Heart left ventricle (tissue), 16 donors: Measurements from ENCODE around the gene SSBP4. TPM values are rescaled to one million over a fixed set of nuclear protein-coding genes. Genes with fewer than 3 reads are reported as not detected.

Experiments used
- ATAC-seq, 4 donors: fragments of 200-7000 bp; cut with Tn5 transposase; one replicate each; pipeline ENCODE4 v1.9.1; 2020 to 2022; ENCODE audit warnings: moderate library complexity in 4 of 4, mild to moderate bottlenecking in 3 of 4, moderate number of reproducible peaks in 1 of 4
- DNase-seq, 5 donors: peaks; one replicate each; pipeline ENCODE4 v3.0.0-alpha.2; 2020
- H3K27ac ChIP-seq, 12 donors: fragments of 200-600 bp; sonication (generic) in 4 of 12; one replicate each; pipeline versions ENCODE4 v1.5.0 to v1.8.0; 2016 to 2022; ENCODE audit warnings: mild to moderate bottlenecking in 2 of 12
- H3K27me3 ChIP-seq, 9 donors: fragments of 200-600 bp; sonication (generic) in 2 of 9; one replicate each; pipeline versions ENCODE4 v1.5.1 to v1.8.0; 2016 to 2022; ENCODE audit warnings: mild to moderate bottlenecking in 3 of 9
- H3K36me3 ChIP-seq, 9 donors: fragments of 200-600 bp; sonication (generic) in 2 of 9; one replicate each; pipeline versions ENCODE4 v1.5.0 to v1.8.0; 2018 to 2022; ENCODE audit warnings: mild to moderate bottlenecking in 2 of 9
- H3K4me1 ChIP-seq, 12 donors: fragments of 200-600 bp; sonication (generic) in 4 of 12; one replicate each; pipeline versions ENCODE4 v1.5.0 to v1.8.0; 2016 to 2022; ENCODE audit warnings: mild to moderate bottlenecking in 3 of 12
- H3K4me3 ChIP-seq, 12 donors: fragments of 200-600 bp; sonication (generic) in 4 of 12; one replicate each; pipeline versions ENCODE4 v1.5.0 to v1.8.0; 2017 to 2022; ENCODE audit warnings: mild to moderate bottlenecking in 9 of 12, moderate library complexity in 4 of 12
- H3K9me3 ChIP-seq, 12 donors: fragments of 200-600 bp; sonication (generic) in 4 of 12; one replicate each; pipeline versions ENCODE4 v1.5.0 to v1.8.0; 2016 to 2022; ENCODE audit warnings: mild to moderate bottlenecking in 1 of 12
- POLR2A ChIP-seq, 2 donors: fragments of 450-650 bp; IDR thresholded peaks; one replicate each; pipeline ENCODE4 v1.6.1; 2017; ENCODE audit warnings: antibody characterized with exemption in 2 of 2, mild to moderate bottlenecking in 2 of 2, moderate library complexity in 2 of 2
- WGBS, 4 donors: extraction: QIAGEN DNeasy Blood & Tissue Kit in 2 of 4; methylation state at CpG; one replicate each; pipeline versions ENCODE4 v1.1.5 to v1.1.7; 2013 to 2018; 5-methylcytosine and 5-hydroxymethylcytosine counted together
- intact Hi-C, 10 donors: fragments of 100-400 bp; cut with DNase I; formaldehyde crosslinking; loops; one replicate each; pipeline versions ENCODE4 v1.11.1 to v1.14.2; 2022
- polyA plus RNA-seq, 2 donors: library from polyadenylated mRNA; stranded (reverse); fragments of 200-250 nt; gene quantifications; one replicate each; pipeline ENCODE4 v1.2.3, GENCODE V29; 2013
- total RNA-seq, 9 donors: library from RNA; depleted of rRNA in 2 of 9; stranded (reverse); fragments of >200 nt in 2 of 9; fragmentation: NEBNext Ultra II Directional in 3 of 9; extraction: Animal tissue kit (Norgen Biotek cat#: 25700) in 3 of 9; gene quantifications; one replicate each; pipeline versions ENCODE4 v1.1.0 to v1.2.4, GENCODE V29; 2016 to 2023
- TF ChIP-seq, protein P1 (sequence below), 12 donors: fragments of 200-600 bp; sonication (generic) in 4 of 12; IDR thresholded peaks; one replicate each; pipeline versions ENCODE4 v1.5.0 to v1.8.0; 2018 to 2022; ENCODE audit warnings: antibody characterized with exemption in 12 of 12, mild to moderate bottlenecking in 5 of 12
- donor health status: ischemic (EF 13 %, LVEDD 7.1; RV severe dilation, severe dysfunction).
- donor health status: healthy with polysubstance abuse.
- donor health status: DM: no; HTN: yes; CAD: no.
- donor health status: DM: no; HTN: no; CAD: no.
- donor health status: ischemic (EF 25% LVEDD 6.9; RV normal size, moderate dysfunction).
- donor health status: ischemic (EF 25% LVEDD 5.7; RV mildly dilated, moderate dysfunction).
- donor health status: healthy.
- donor health status: DM: yes; HTN: yes; CAD: no.
- donor health status: ischemic (EF 35%, LVEDD 5.7; RV mildly dilated, moderate dysfunction).
- donor health status: nonischemic (EF 11% LVEDD 7.7; RV severe dilation, severe dysfunction).
- donor health status: DM: yes; HTN: yes; CAD: no.
- donor health status: PGD.
- donor health status: ischemic (EF 29% LVEDD 5.4; RV normal size, mild dysfunction).
- donor health status: nonischemic (EF 23%, LVEDD 6.1; RV moderate dilation, normal function).

SSBP4 gene
- total and polyA plus RNA-seq, 11 donors = 23.5 to 89.8 (median 29.4) TPM

DNA sequence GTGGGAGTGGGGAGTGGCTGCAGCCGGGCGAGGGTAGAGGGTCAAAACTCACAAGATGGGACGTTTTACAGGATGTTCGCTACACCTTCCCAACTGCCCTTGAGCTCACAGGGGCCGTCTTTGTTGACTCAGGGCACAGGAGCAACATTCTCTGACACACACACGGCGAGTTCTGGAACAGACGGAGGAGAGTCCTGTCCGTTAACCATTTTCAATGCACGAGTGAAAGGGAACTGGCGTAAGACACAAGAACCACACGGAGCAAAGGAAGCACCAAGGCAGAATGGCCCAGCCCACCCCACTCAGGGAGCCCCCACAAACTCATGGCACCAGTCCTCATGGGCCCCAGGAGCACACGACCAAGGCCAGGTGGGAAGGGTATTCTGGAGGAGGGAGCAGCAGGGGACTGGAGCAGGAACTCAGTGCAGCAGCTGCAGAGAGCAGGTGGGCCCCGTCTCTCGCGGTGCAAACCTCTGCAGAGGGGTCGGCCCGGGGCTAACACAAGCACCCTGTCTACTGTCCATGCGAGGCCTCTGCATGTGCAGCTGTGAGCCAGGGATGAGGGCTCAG, 56.6 kb downstream of the SSBP4 start:
- no peaks in the 10 kb centered on the region for H3K9me3 ChIP-seq
- H3K27me3 ChIP-seq = no peaks in the 10 kb centered on the region
- peaks cover 12 to 80% (median 52%) of the 10 kb centered on the region in 12 donors for H3K4me1 ChIP-seq
- 79 to 89% (median 84%) methylated on average over 18 to 19 of the region's 19 CpGs for WGBS, 4 donors
- H3K4me3 ChIP-seq = no peak overlapping the region
- peaks cover 0 to 22% (median 8%) of the 10 kb centered on the region in 9 donors for H3K36me3 ChIP-seq
- no peak for ATAC-seq
- peak in 1 of 5 donors; percentile 51 for DNase-seq
- peak overlapping the region in 2 of 12 donors; percentile 88 to 98 for H3K27ac ChIP-seq
- intact Hi-C loops = loop anchor here in 1 of 10 donors (10.0 kb wide), 1 partner anchor 369 kb away; no protein-coding TSS in a partner anchor
- TF ChIP-seq, protein P1, sequence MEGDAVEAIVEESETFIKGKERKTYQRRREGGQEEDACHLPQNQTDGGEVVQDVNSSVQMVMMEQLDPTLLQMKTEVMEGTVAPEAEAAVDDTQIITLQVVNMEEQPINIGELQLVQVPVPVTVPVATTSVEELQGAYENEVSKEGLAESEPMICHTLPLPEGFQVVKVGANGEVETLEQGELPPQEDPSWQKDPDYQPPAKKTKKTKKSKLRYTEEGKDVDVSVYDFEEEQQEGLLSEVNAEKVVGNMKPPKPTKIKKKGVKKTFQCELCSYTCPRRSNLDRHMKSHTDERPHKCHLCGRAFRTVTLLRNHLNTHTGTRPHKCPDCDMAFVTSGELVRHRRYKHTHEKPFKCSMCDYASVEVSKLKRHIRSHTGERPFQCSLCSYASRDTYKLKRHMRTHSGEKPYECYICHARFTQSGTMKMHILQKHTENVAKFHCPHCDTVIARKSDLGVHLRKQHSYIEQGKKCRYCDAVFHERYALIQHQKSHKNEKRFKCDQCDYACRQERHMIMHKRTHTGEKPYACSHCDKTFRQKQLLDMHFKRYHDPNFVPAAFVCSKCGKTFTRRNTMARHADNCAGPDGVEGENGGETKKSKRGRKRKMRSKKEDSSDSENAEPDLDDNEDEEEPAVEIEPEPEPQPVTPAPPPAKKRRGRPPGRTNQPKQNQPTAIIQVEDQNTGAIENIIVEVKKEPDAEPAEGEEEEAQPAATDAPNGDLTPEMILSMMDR (IDR thresholded peaks at IDR 0.05) = no peak
- TF ChIP-seq POLR2A (IDR thresholded peaks at IDR 0.05) = no peak

DNA sequence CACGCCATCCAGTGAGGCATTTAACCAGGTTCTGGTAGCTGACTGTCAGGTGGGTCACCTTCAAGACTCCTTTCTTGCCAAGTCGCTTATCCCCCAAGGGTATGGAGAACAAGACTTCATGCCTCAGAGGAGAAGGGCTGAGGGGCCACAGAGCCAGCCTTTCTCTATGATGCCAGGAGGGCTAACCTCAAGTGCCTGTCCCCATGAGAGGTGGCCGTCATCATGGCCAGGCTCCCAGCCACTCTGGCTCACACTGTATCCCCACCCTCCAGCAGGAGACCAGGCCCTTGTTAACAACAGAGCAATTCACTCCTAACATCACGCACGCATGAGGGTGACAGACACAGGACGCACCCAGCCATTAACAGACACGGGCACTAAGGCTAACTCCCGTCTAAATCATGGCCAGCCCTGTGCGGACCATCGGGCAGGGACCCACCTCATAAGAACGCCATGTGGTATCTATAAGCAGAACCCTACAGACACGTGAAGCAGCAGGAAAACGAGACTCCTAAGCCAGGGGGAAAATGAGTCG, 57.4 kb downstream of the SSBP4 start:
- peak in 1 of 5 donors; percentile 31 for DNase-seq
- H3K27ac ChIP-seq = peak overlapping the region in 6 of 12 donors; percentile 7 to 98 (median 84)
- peaks cover 0 to 14% (median 4%) of the 10 kb centered on the region in 9 donors for H3K36me3 ChIP-seq
- no peak overlapping the region for H3K4me3 ChIP-seq
- no peaks in the 10 kb centered on the region for H3K9me3 ChIP-seq
- intact Hi-C loops = loop anchor here in 1 of 10 donors (10.0 kb wide), 1 partner anchor 368 kb away; no protein-coding TSS in a partner anchor
- ATAC-seq = no peak
- peaks cover 12 to 87% (median 53%) of the 10 kb centered on the region in 12 donors for H3K4me1 ChIP-seq
- H3K27me3 ChIP-seq = no peaks in the 10 kb centered on the region
- 89 to 93% (median 89%) methylated on average over 11 to 14 of the region's 14 CpGs for WGBS, 4 donors
- no peak for TF ChIP-seq POLR2A (IDR thresholded peaks at IDR 0.05)
- TF ChIP-seq, protein P1 (IDR thresholded peaks at IDR 0.05) = no peak

DNA sequence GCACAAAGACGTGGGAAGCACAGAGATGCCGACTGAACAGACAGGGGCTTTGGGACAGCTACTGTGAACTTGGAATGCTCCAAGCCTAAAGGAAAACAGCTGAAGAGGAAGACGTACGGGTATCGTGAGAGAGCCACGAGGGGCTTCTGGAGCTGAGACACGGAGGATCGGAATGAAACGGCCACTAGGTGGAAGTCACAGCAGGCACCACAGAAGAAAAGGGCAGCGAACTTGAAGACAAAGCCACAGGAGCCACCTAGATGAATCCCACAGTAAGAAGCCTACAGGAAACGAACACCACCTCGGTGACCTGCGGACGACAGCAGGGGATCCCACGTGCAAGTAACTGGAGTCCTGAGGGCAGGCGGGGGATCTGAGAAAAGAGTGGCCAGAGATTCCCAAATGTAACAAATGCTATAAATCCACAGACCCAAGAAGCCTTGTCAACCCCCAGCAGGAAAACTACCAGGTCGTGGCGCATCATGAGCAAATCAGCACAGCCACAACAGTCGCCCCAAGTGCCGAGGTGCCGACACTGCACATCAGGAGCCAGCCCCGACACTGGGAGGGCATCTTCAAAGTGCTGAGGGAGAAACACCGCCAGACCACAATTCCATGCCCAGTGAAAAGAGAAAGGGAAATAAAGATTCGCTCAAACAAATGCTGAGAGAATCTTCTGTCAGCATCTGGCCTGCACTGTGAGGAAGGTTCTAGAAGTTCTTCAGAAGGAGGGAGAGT, 58.0 kb downstream of the SSBP4 start:
- Histone ChIP-seq H3K36me3 (peaks cover 0 to 8% (median under 1%) of the 10 kb centered on the region in 9 donors), H3K9me3 (no peaks in the 10 kb centered on the region), H3K4me1 (peaks cover 12 to 92% (median 53%) of the 10 kb centered on the region in 12 donors), H3K27me3 (no peaks in the 10 kb centered on the region), H3K4me3 (no peak overlapping the region), H3K27ac (peak overlapping the region in 7 of 12 donors; percentile 7 to 98 (median 82))
- DNase-seq (peak in 1 of 5 donors; percentile 67), ATAC-seq (no peak)
- no peak for TF ChIP-seq POLR2A (IDR thresholded peaks at IDR 0.05)
- TF ChIP-seq, protein P1 (IDR thresholded peaks at IDR 0.05) = peak in 2 of 12 donors; percentile 7 to 15
- intact Hi-C loops = loop anchor here in 1 of 10 donors (10.0 kb wide), 1 partner anchor 368 kb away; no protein-coding TSS in a partner anchor
- WGBS, 4 donors = 81 to 87% (median 84%) methylated on average over 24 of the region's 24 CpGs

DNA sequence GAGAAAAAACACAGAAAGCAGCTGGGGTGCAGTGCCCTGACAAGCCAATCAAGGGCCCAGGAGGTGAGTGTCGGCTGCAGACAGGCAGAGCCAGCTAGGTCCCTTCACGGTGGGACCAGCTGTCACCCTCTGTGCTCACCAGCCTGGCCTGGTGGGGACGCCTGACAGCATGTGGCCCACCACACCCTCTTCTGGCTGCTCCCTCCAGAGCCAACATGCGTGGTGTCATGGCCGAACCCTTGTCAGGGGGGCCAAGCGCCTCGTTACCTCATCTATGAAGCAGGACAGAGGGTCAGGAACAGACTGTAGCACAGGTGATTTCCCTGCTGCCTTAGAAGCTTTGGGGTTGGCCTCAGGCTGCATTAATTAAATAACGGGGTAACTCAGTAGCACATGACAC, 58.8 kb downstream of the SSBP4 start:
- Histone ChIP-seq H3K36me3 (peaks cover 0 to under 1% (median 0%) of the 10 kb centered on the region in 9 donors), H3K4me3 (no peak overlapping the region), H3K9me3 (no peaks in the 10 kb centered on the region), H3K4me1 (peaks cover 12 to 93% (median 54%) of the 10 kb centered on the region in 12 donors), H3K27me3 (no peaks in the 10 kb centered on the region), H3K27ac (peak overlapping the region in 11 of 12 donors; percentile 63 to 98 (median 78))
- intact Hi-C loops = loop anchor here in 1 of 10 donors (10.0 kb wide), 1 partner anchor 367 kb away; no protein-coding TSS in a partner anchor
- DNase-seq (peak in 1 of 5 donors; percentile 41), ATAC-seq (no peak)
- 76 to 92% (median 90%) methylated on average over 8 of the region's 8 CpGs for WGBS, 4 donors
- TF ChIP-seq POLR2A (IDR thresholded peaks at IDR 0.05) = no peak
- TF ChIP-seq, protein P1 (IDR thresholded peaks at IDR 0.05) = no peak
